Astrocyte (in vitro differentiated cells and primary cell): ENCODE results near the gene SCN1B. TPM values are rescaled to one million over a fixed set of nuclear protein-coding genes. Genes with fewer than 3 reads are reported as not detected.
"Not testable (repeated sequence)": the region's sequence is repeated elsewhere in the genome, so short reads cannot be mapped to it uniquely, and the experiment has no call there.

Experiments
- DNase-seq: peaks from one replicate; pipeline ENCODE4 v3.0.0-alpha.2; 2010; ENCODE audit warnings: low read depth
- FAIRE-seq: peaks from 2 replicates; lab custom pipeline; 2011; peaks lifted over from hg19 to GRCh38; lab: Jason Lieb, UNC
- H2AFZ ChIP-seq: 2 replicates; pipeline ENCODE4 v1.6.0; 2012; ENCODE audit warnings: low read depth, low read length, inconsistent platforms
- H3K27ac ChIP-seq: 2 replicates; pipeline ENCODE4 v1.5.1; 2011; ENCODE audit warnings: low read depth, low read length, inconsistent platforms
- H3K27me3 ChIP-seq: 2 replicates; pipeline ENCODE4 v1.6.0; 2011; ENCODE audit warnings: low read length, inconsistent platforms; ENCODE audit not compliant: insufficient read depth
- H3K36me3 ChIP-seq: 2 replicates; pipeline ENCODE4 v1.5.1; 2011; ENCODE audit warnings: low read length, inconsistent platforms; ENCODE audit not compliant: insufficient read depth
- H3K4me1 ChIP-seq: 2 replicates; pipeline ENCODE4 v1.5.1; 2011; ENCODE audit warnings: low read length, inconsistent platforms; ENCODE audit not compliant: insufficient read depth
- H3K4me2 ChIP-seq: 2 replicates; pipeline ENCODE4 v1.6.0; 2012; ENCODE audit warnings: low read length, inconsistent platforms
- H3K4me3 ChIP-seq: 2 replicates; pipeline ENCODE4 v1.5.1; 2011; ENCODE audit warnings: low read depth, mild to moderate bottlenecking, low read length, inconsistent platforms; ENCODE audit not compliant: insufficient read depth
- H3K79me2 ChIP-seq: 2 replicates; pipeline ENCODE4 v1.6.0; 2012; ENCODE audit warnings: mild to moderate bottlenecking, low read length, inconsistent platforms; ENCODE audit not compliant: insufficient read depth
- H3K9ac ChIP-seq: 2 replicates; pipeline ENCODE4 v1.6.0; 2012; ENCODE audit warnings: mild to moderate bottlenecking, low read length, inconsistent platforms
- H3K9me3 ChIP-seq: 2 replicates; pipeline ENCODE4 v1.5.1; 2012; ENCODE audit warnings: low read depth, mild to moderate bottlenecking, low read length, inconsistent platforms; ENCODE audit not compliant: insufficient read depth
- H4K20me1 ChIP-seq: 2 replicates; pipeline ENCODE4 v1.6.0; 2012; ENCODE audit warnings: low read length, inconsistent platforms; ENCODE audit not compliant: insufficient read depth
- H3K27ac Mint-ChIP-seq: one replicate; pipeline ENCODE4 v1.8.0; 2021; ENCODE audit warnings: mild to moderate bottlenecking, mixed read lengths; ENCODE audit not compliant: unreplicated experiment
- H3K27me3 Mint-ChIP-seq: one replicate; pipeline ENCODE4 v1.8.0; 2021; ENCODE audit warnings: low read depth, mixed read lengths; ENCODE audit not compliant: unreplicated experiment
- H3K36me3 Mint-ChIP-seq: one replicate; pipeline ENCODE4 v1.8.0; 2021; ENCODE audit warnings: low read depth, mixed read lengths; ENCODE audit not compliant: unreplicated experiment
- H3K4me1 Mint-ChIP-seq: one replicate; pipeline ENCODE4 v1.8.0; 2021; ENCODE audit warnings: low read depth, mixed read lengths; ENCODE audit not compliant: unreplicated experiment
- H3K4me3 Mint-ChIP-seq: one replicate; pipeline ENCODE4 v1.8.0; 2021; ENCODE audit warnings: mild to moderate bottlenecking, moderate library complexity, mixed read lengths; ENCODE audit not compliant: unreplicated experiment
- H3K9me3 Mint-ChIP-seq: one replicate; pipeline ENCODE4 v1.8.0; 2021; ENCODE audit warnings: mild to moderate bottlenecking, mixed read lengths; ENCODE audit not compliant: unreplicated experiment
- EZH2 ChIP-seq: IDR thresholded peaks from 2 replicates; pipeline ENCODE4 v1.6.1; 2012; ENCODE audit warnings: mild to moderate bottlenecking, low read length, inconsistent platforms; ENCODE audit not compliant: insufficient read depth
- total RNA-seq: library from RNA; stranded (reverse); gene quantifications from 2 replicates; pipeline ENCODE4 v1.2.1, GENCODE V29; 2021
- TF ChIP-seq, protein P1 (sequence below): IDR thresholded peaks from 2 replicates; pipeline ENCODE4 v1.5.1; 2011; ENCODE audit warnings: low read depth, mild to moderate bottlenecking, inconsistent platforms, low read length, moderate library complexity; ENCODE audit not compliant: insufficient read depth

The SCN1B gene
- total RNA-seq, 1 donor from 2014 or later = 3.0 TPM

- Histone ChIP-seq H3K4me3 (no peak overlapping the region), H3K9ac (no peak overlapping the region), H3K4me2 (no peak overlapping the region), H4K20me1 (no peaks in the 10 kb centered on the region), H2AFZ (no peak overlapping the region), H3K9me3 (no peaks in the 10 kb centered on the region), H3K36me3 (no peaks in the 10 kb centered on the region), H3K4me1 (no peaks in the 10 kb centered on the region), H3K79me2 (no peaks in the 10 kb centered on the region), H3K27me3 (no peaks in the 10 kb centered on the region), H3K27ac (no peak overlapping the region)
- peaks cover 23% of the 10 kb centered on the region for H3K27me3 Mint-ChIP-seq
- H3K27ac Mint-ChIP-seq = no peak overlapping the region
- H3K9me3 Mint-ChIP-seq = no peaks in the 10 kb centered on the region
- H3K36me3 Mint-ChIP-seq = peaks cover 2% of the 10 kb centered on the region
- no peak for FAIRE-seq
- TF ChIP-seq EZH2 = no peak
- H3K4me3 Mint-ChIP-seq = no peak overlapping the region
- H3K4me1 Mint-ChIP-seq = no peaks in the 10 kb centered on the region
- no peak for DNase-seq
Observed at GRCh38 chr19:35048911-35049411, 18.7 kb downstream of the SCN1B start.

DNA sequence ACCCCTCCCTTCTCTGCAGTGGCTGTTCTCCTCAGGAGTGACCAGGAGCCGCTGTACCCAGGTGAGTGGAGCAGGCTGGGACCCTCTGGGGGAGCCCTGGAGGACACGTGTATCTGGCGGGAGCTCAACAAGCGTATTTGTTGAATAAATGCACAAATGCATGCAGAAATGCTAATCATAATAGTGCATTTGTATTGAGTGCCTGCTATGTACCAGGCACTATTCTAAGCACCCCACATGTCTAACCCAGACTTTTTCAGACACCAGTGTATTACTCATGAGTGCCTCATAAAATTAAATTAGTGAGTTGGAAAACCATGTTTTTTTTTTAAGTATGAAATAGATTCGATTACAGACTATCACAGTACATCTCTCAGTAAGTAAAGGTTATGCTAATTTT, 19.2 kb downstream of the SCN1B start:
- Mint-ChIP-seq H3K4me3 (no peak overlapping the region), H3K27me3 (peaks cover 20% of the 10 kb centered on the region), H3K36me3 (peaks cover 2% of the 10 kb centered on the region), H3K4me1 (no peaks in the 10 kb centered on the region), H3K9me3 (no peaks in the 10 kb centered on the region), H3K27ac (no peak overlapping the region)
- FAIRE-seq = no peak
- Histone ChIP-seq H3K4me2 (no peak overlapping the region), H2AFZ (no peak overlapping the region), H3K4me1 (no peaks in the 10 kb centered on the region), H4K20me1 (no peaks in the 10 kb centered on the region), H3K9me3 (no peaks in the 10 kb centered on the region), H3K36me3 (no peaks in the 10 kb centered on the region), H3K4me3 (no peak overlapping the region), H3K27ac (no peak overlapping the region), H3K27me3 (peaks cover 2% of the 10 kb centered on the region), H3K79me2 (no peaks in the 10 kb centered on the region), H3K9ac (no peak overlapping the region)
- no peak for DNase-seq
- TF ChIP-seq EZH2 = no peak
- TF ChIP-seq, protein P1, sequence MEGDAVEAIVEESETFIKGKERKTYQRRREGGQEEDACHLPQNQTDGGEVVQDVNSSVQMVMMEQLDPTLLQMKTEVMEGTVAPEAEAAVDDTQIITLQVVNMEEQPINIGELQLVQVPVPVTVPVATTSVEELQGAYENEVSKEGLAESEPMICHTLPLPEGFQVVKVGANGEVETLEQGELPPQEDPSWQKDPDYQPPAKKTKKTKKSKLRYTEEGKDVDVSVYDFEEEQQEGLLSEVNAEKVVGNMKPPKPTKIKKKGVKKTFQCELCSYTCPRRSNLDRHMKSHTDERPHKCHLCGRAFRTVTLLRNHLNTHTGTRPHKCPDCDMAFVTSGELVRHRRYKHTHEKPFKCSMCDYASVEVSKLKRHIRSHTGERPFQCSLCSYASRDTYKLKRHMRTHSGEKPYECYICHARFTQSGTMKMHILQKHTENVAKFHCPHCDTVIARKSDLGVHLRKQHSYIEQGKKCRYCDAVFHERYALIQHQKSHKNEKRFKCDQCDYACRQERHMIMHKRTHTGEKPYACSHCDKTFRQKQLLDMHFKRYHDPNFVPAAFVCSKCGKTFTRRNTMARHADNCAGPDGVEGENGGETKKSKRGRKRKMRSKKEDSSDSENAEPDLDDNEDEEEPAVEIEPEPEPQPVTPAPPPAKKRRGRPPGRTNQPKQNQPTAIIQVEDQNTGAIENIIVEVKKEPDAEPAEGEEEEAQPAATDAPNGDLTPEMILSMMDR = no peak

- H3K9me3 ChIP-seq, H3K27me3 ChIP-seq, H3K4me3 ChIP-seq, FAIRE-seq, H3K36me3 ChIP-seq, H3K9ac ChIP-seq, H3K4me1 ChIP-seq, H3K9me3 Mint-ChIP-seq, H3K4me2 ChIP-seq, H3K36me3 Mint-ChIP-seq, DNase-seq, H2AFZ ChIP-seq, H3K27ac ChIP-seq, H4K20me1 ChIP-seq, H3K4me3 Mint-ChIP-seq, H3K4me1 Mint-ChIP-seq, H3K79me2 ChIP-seq: not testable (repeated sequence)
- peaks cover 16% of the 10 kb centered on the region for H3K27me3 Mint-ChIP-seq
- H3K27ac Mint-ChIP-seq = peak overlapping the region; percentile 26
Observed at GRCh38 chr19:35050662-35051061, 20.4 kb downstream of the SCN1B start.

DNA sequence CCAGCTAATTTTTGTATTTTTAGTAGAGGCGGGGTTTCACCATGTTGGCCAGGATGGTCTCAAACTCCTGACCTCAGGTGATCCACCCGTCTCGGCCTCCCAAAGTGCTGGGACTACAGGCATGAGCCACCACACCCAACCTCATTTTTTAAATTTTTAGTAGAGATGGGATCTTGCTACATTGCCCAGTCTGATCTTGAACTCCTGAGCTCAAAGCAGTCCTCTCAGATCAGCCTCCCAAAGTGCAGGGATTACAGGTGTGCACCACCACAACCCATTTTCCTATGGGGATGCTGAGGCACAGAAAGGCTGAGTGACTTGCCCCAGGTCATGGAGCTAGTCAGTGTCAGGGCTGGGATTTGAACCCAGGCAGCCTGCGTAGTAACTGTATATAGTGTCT, 21.0 kb downstream of the SCN1B start:
- H3K4me3 Mint-ChIP-seq, H4K20me1 ChIP-seq, H3K27ac ChIP-seq, H3K27me3 ChIP-seq, H3K4me2 ChIP-seq, DNase-seq, H3K9ac ChIP-seq, H3K4me1 ChIP-seq, H3K36me3 Mint-ChIP-seq, H3K79me2 ChIP-seq, H3K36me3 ChIP-seq, H3K27ac Mint-ChIP-seq, H3K4me3 ChIP-seq, FAIRE-seq, H3K9me3 ChIP-seq, H2AFZ ChIP-seq, H3K4me1 Mint-ChIP-seq, H3K9me3 Mint-ChIP-seq: not testable (repeated sequence)
- peaks cover 21% of the 10 kb centered on the region for H3K27me3 Mint-ChIP-seq
